GM21825 (cell line): Measurements from ENCODE around the gene SYTL1.

Experiments used
- ATAC-seq: cut with Tn5 transposase; IDR thresholded peaks from one replicate; pipeline ENCODE4 v1.9.1; 2021; ENCODE audit warnings: mild to moderate bottlenecking, moderate library complexity; ENCODE audit not compliant: unreplicated experiment

The SYTL1 gene

GRCh38 chr1:27361553-27361952 lies 19.7 kb downstream of the SYTL1 start:
- ATAC-seq: no peak

- no peak for ATAC-seq
Observed at GRCh38 chr1:27363766-27364695, 22.2 kb downstream of the SYTL1 start.

GRCh38 chr1:27364696-27365371 lies 23.0 kb downstream of the SYTL1 start:
- ATAC-seq: no peak

GRCh38 chr1:27365372-27366112 lies 23.7 kb downstream of the SYTL1 start:
- ATAC-seq: peak; percentile 35

- ATAC-seq: peak; percentile 35
Observed at GRCh38 chr1:27366113-27366410, 24.2 kb downstream of the SYTL1 start.

GRCh38 chr1:27366411-27367159 lies 24.8 kb downstream of the SYTL1 start, which contains the start of gene MAP3K6:
Gene MAP3K6, minus strand, starts transcription at chr1:27366961. Its CDS starts 364 bp downstream, at chr1:27366597.
- ATAC-seq: peak; percentile 34

- no peak for ATAC-seq
Observed at GRCh38 chr1:27367160-27367650, 25.4 kb downstream of the SYTL1 start.

- ATAC-seq: no peak
Observed at GRCh38 chr1:27368869-27369582, 27.2 kb downstream of the SYTL1 start.

GRCh38 chr1:27372022-27372807 lies 30.4 kb downstream of the SYTL1 start:
- ATAC-seq: no peak

GRCh38 chr1:27372808-27373690 lies 31.2 kb downstream of the SYTL1 start:
- ATAC-seq: no peak

GRCh38 chr1:27374362-27375086 lies 32.7 kb downstream of the SYTL1 start, which contains the start of gene FCN3:
Gene FCN3, minus strand, starts transcription at chr1:27374824. Its CDS starts 6 bp downstream, at chr1:27374818.
- ATAC-seq: no peak

- no peak for ATAC-seq
Observed at GRCh38 chr1:27377760-27378495, 36.1 kb downstream of the SYTL1 start.

- no peak for ATAC-seq
Observed at GRCh38 chr1:27379564-27380122, 37.8 kb downstream of the SYTL1 start.

GRCh38 chr1:27380224-27380623 lies 38.4 kb downstream of the SYTL1 start:
- ATAC-seq: no peak

- ATAC-seq: no peak
Observed at GRCh38 chr1:27380766-27381733, 39.2 kb downstream of the SYTL1 start.
